ENCODE measurements around the gene MAPKAPK2.

- no peak for TF ChIP-seq YY1 (IDR thresholded peaks at IDR 0.05; ENCODE audit: low read depth)
- TF ChIP-seq TAF1 (IDR thresholded peaks at IDR 0.05; ENCODE audit: low read depth): no peak
- no peak for TF ChIP-seq RAD21 (IDR thresholded peaks at IDR 0.05; ENCODE audit: low read depth)
- TF ChIP-seq FOXM1 (IDR thresholded peaks at IDR 0.05; ENCODE audit: borderline replicate concordance, low read depth): no peak
- no peak for TF ChIP-seq EP300 (IDR thresholded peaks at IDR 0.05; ENCODE audit: borderline replicate concordance)
Observed at GRCh38 chr1:206748348-206749030, 63.8 kb downstream of the MAPKAPK2 start.
